Endometrium (tissue), 2 donors: Measurements from ENCODE around the gene SRSF12.

Source experiments
- FAIRE-seq: peaks from 2 replicates; lab custom pipeline; 2012; peaks lifted over from hg19 to GRCh38; lab: Jason Lieb, UNC
- donor health status: control.
- donor health status: control.

Gene SRSF12

GRCh38 chr6:89117211-89118108 lies at the start of gene SRSF12:
SRSF12 (minus strand) TSS chr6:89118071; CDS start chr6:89117887, 184 bp downstream.
- FAIRE-seq, result no peak

GRCh38 chr6:89162047-89162371 lies 44.1 kb upstream of the SRSF12 start:
- no peak for FAIRE-seq

- FAIRE-seq, result no peak
These were observed 43.6 kb upstream of the SRSF12 start for GRCh38 chr6:89161326-89162046.

- no peak for FAIRE-seq
These were observed 42.6 kb upstream of the SRSF12 start for GRCh38 chr6:89160331-89161092.

- peak; percentile 33 for FAIRE-seq
These were observed 36.3 kb upstream of the SRSF12 start for GRCh38 chr6:89154131-89154530.

GRCh38 chr6:89148016-89148750 lies 30.3 kb upstream of the SRSF12 start:
- peak; percentile 33 for FAIRE-seq

GRCh38 chr6:89146718-89147700 lies 29.1 kb upstream of the SRSF12 start:
- FAIRE-seq, result no peak

GRCh38 chr6:89145956-89146717 lies 28.3 kb upstream of the SRSF12 start, which contains the start of gene PM20D2:
PM20D2 (plus strand) TSS chr6:89146055; CDS start chr6:89146145, 90 bp downstream.
- no peak for FAIRE-seq

- no peak for FAIRE-seq
These were observed 27.5 kb upstream of the SRSF12 start for GRCh38 chr6:89145091-89145955.

- FAIRE-seq, result no peak
These were observed 26.6 kb upstream of the SRSF12 start for GRCh38 chr6:89144354-89144906.

GRCh38 chr6:89140347-89141156 lies 22.7 kb upstream of the SRSF12 start:
- FAIRE-seq, result no peak

- FAIRE-seq, result no peak
These were observed 21.9 kb upstream of the SRSF12 start for GRCh38 chr6:89139509-89140346.

GRCh38 chr6:89138173-89138572 lies 20.3 kb upstream of the SRSF12 start:
- no peak for FAIRE-seq

- no peak for FAIRE-seq
These were observed 16.9 kb upstream of the SRSF12 start for GRCh38 chr6:89134723-89135122.

GRCh38 chr6:89133981-89134380 lies 16.1 kb upstream of the SRSF12 start:
- no peak for FAIRE-seq

GRCh38 chr6:89132057-89132456 lies 14.2 kb upstream of the SRSF12 start:
- FAIRE-seq, result no peak

GRCh38 chr6:89131599-89131998 lies 13.7 kb upstream of the SRSF12 start:
- FAIRE-seq, result no peak
